Measurements from ENCODE around the gene CAMSAP1. TPM values are rescaled to one million over a fixed set of nuclear protein-coding genes. Genes with fewer than 3 reads are reported as not detected.

CAMSAP1 gene
- total RNA-seq, 1 experiment from 2014 or later: 52.7 TPM

DNA sequence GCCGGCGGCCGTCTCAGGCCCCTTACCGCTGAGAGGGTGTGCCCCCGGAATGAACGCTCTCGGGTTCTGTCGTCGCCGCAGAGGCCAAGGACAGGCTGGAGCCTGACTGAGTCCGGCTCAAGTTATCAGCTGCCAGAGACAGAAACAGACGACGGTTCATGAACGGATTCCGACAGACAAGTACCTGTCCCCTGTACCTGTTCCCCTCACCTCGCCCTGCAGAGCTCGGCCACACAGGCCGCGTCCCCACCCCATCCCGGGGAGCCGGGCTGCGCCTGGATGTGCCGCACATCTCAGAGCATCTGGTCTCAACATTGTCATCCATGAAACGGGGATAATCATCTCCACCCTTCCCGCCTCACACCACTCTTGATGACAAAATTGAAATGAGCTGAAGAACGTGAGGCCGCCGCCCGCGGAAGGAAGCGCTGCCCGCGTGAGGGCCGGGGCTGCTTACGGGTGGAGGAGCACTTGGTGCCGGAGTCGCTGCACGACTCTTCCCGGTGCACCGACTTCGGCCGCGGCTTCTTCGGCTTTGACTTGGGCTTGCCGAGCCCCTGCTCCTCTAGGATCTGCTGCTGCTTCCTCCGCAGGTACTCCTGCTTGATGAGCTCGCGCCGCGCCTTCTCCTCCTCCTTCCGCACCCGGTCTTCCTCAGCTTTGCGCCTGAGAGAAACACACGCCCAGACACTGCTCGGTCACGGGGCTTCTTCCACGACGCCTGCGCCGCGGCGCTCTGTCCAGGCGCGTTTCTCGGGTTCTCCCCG is 89.2 kb downstream of the CAMSAP1 start:
- Histone ChIP-seq H3K23ac (ENCODE audit: insufficient read length, low read depth, low read length) (no peak overlapping the region), H4K5ac (ENCODE audit: insufficient read length, low read depth, low read length) (no peak overlapping the region), H3K79me1 (ENCODE audit: insufficient read depth, low read depth, low read length, poor library complexity, severe bottlenecking) (no peaks in the 10 kb centered on the region), H3K23me2 (ENCODE audit: insufficient read length, low read depth, low read length, poor library complexity, severe bottlenecking) (no peaks in the 10 kb centered on the region), H3K4me2 (ENCODE audit: insufficient read depth, insufficient read length, low read length) (no peak overlapping the region), H2BK120ac (ENCODE audit: low read depth, low read length, poor library complexity, severe bottlenecking) (no peak overlapping the region), H3K18ac (ENCODE audit: insufficient read length, low read depth, low read length) (no peak overlapping the region), H3K56ac (ENCODE audit: insufficient read length, low read depth, low read length) (no peak overlapping the region), H2BK15ac (ENCODE audit: low read depth, low read length) (no peak overlapping the region), H3K9ac (ENCODE audit: extremely low read depth, insufficient read length, low read length) (no peak overlapping the region), H3K9me3 (ENCODE audit: control insufficient read depth, low read depth, low read length) (no peaks in the 10 kb centered on the region), H3K4ac (ENCODE audit: low read depth, low read length) (no peak overlapping the region), H2BK20ac (ENCODE audit: low read depth, low read length, poor library complexity, severe bottlenecking) (no peak overlapping the region), H4K91ac (ENCODE audit: insufficient read length, low read depth, low read length) (no peak overlapping the region), H2AFZ (ENCODE audit: low read length) (no peak overlapping the region), H3K14ac (ENCODE audit: insufficient read depth, low read length) (no peak overlapping the region), H2BK12ac (ENCODE audit: insufficient read length, low read depth, low read length) (no peak overlapping the region), H3K4me1 (ENCODE audit: insufficient read depth, low read length) (no peaks in the 10 kb centered on the region), H3K27me3 (ENCODE audit: insufficient read depth, low read length) (no peaks in the 10 kb centered on the region), H3K27ac (ENCODE audit: insufficient read length, low read depth, low read length) (no peak overlapping the region), H3K79me2 (ENCODE audit: insufficient read depth, low read length) (0 out of 2 replicates have a peak, but pooled peaks cover 1% of the 10 kb centered on the region), H2BK5ac (ENCODE audit: insufficient read length, low read length) (no peak overlapping the region), H4K20me1 (ENCODE audit: control insufficient read depth, insufficient read depth, insufficient read length) (no peaks in the 10 kb centered on the region), H4K8ac (replicated peaks; ENCODE audit: insufficient read length, low read depth, low read length) (no peak overlapping the region), H2AK5ac (ENCODE audit: insufficient read length, low read length) (no peak overlapping the region), H3T11ph (ENCODE audit: low read length) (no peak overlapping the region)
- Mint-ChIP-seq H3K9me3 (no peaks in the 10 kb centered on the region), H3K4me1 (no peaks in the 10 kb centered on the region), H3K27me3 (ENCODE audit: low read depth) (peaks cover 2% of the 10 kb centered on the region; the same call in 1 of the 2 replicates), H3K4me3 (no peak overlapping the region), H3K36me3 (ENCODE audit: insufficient read depth in 1 of 3, low read depth in 3 of 3) (peaks cover 48 to 95% (median 95%) of the 10 kb centered on the region in 3 experiments), H3K27ac (no peak overlapping the region)
- DNase-seq: no peak
- TF ChIP-seq, protein P1, sequence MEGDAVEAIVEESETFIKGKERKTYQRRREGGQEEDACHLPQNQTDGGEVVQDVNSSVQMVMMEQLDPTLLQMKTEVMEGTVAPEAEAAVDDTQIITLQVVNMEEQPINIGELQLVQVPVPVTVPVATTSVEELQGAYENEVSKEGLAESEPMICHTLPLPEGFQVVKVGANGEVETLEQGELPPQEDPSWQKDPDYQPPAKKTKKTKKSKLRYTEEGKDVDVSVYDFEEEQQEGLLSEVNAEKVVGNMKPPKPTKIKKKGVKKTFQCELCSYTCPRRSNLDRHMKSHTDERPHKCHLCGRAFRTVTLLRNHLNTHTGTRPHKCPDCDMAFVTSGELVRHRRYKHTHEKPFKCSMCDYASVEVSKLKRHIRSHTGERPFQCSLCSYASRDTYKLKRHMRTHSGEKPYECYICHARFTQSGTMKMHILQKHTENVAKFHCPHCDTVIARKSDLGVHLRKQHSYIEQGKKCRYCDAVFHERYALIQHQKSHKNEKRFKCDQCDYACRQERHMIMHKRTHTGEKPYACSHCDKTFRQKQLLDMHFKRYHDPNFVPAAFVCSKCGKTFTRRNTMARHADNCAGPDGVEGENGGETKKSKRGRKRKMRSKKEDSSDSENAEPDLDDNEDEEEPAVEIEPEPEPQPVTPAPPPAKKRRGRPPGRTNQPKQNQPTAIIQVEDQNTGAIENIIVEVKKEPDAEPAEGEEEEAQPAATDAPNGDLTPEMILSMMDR (conservative IDR thresholded peaks at IDR 0.05): no peak
- WGBS (ENCODE audit: extremely low coverage, insufficient read length, low lambda C conversion rate): no CpG with 5 or more reads among the region's 66 CpGs

All from H9 (cell line).